Measurements from ENCODE around the gene GNA12. TPM values are rescaled to one million over a fixed set of nuclear protein-coding genes. Genes with fewer than 3 reads are reported as not detected.

Gene GNA12
- total RNA-seq, 6 experiments from 2014 or later = 10.3 to 32.1 (median 14.1) TPM

- no peak overlapping the region for H3K4me3 ChIP-seq
- H3K9me3 ChIP-seq = no peaks in the 10 kb centered on the region
- peaks cover 0 to 12% (median 2%) of the 10 kb centered on the region in 4 donors for H3K4me1 ChIP-seq
- no peaks in the 10 kb centered on the region for H3K27me3 ChIP-seq
- TF ChIP-seq CTCF (IDR thresholded peaks at IDR 0.05) (no peak), POLR2A (IDR thresholded peaks at IDR 0.05) (no peak)
- no peaks in the 10 kb centered on the region for H3K36me3 ChIP-seq
- ATAC-seq = no peak
- peak overlapping the region in 2 of 3 donors; percentile 25 to 44 for H3K27ac ChIP-seq
- no peak for DNase-seq
- intact Hi-C loops (cut with DNase I) = no loop called here
- 50% methylated on average over 1 of the region's 2 CpGs for WGBS (ENCODE audit: insufficient coverage, low coverage, low lambda C conversion rate, missing lambda C conversion rate)
Observed at GRCh38 chr7:2803342-2803692, 40.8 kb downstream of the GNA12 start.

GRCh38 chr7:2802504-2803341 lies 41.4 kb downstream of the GNA12 start:
- Histone ChIP-seq H3K4me3 (no peak overlapping the region), H3K27me3 (no peaks in the 10 kb centered on the region), H3K27ac (peak overlapping the region in 2 of 3 donors; percentile 25 to 44), H3K4me1 (peaks cover 0 to 12% (median 2%) of the 10 kb centered on the region in 4 donors), H3K36me3 (no peaks in the 10 kb centered on the region), H3K9me3 (no peaks in the 10 kb centered on the region)
- peak in 1 of 3 donors; percentile 43 for DNase-seq
- ATAC-seq = peak; percentile 31 to 56 (median 45)
- TF ChIP-seq POLR2A (IDR thresholded peaks at IDR 0.05) = no peak
- no peak for TF ChIP-seq CTCF (IDR thresholded peaks at IDR 0.05)
- WGBS (ENCODE audit: insufficient coverage, low coverage, low lambda C conversion rate, missing lambda C conversion rate) = 50% methylated on average over 20 of the region's 28 CpGs
- intact Hi-C loops (cut with DNase I) = no loop called here

- H3K27ac ChIP-seq = peak overlapping the region in 1 of 3 donors; percentile 25
- H3K4me1 ChIP-seq = peaks cover 0 to 12% (median 2%) of the 10 kb centered on the region in 4 donors
- H3K9me3 ChIP-seq = no peaks in the 10 kb centered on the region
- intact Hi-C loops (cut with DNase I) = no loop called here
- no peaks in the 10 kb centered on the region for H3K36me3 ChIP-seq
- no peaks in the 10 kb centered on the region for H3K27me3 ChIP-seq
- H3K4me3 ChIP-seq = no peak overlapping the region
- 55% methylated on average over 2 of the region's 2 CpGs for WGBS (ENCODE audit: insufficient coverage, low coverage, low lambda C conversion rate, missing lambda C conversion rate)
- no peak for DNase-seq
- no peak for TF ChIP-seq CTCF (IDR thresholded peaks at IDR 0.05)
- no peak for TF ChIP-seq POLR2A (IDR thresholded peaks at IDR 0.05)
- no peak for ATAC-seq
Observed at GRCh38 chr7:2802101-2802500, 42.0 kb downstream of the GNA12 start.

GRCh38 chr7:2800931-2801688 lies 43.0 kb downstream of the GNA12 start:
- TF ChIP-seq POLR2A (IDR thresholded peaks at IDR 0.05) (no peak), CTCF (IDR thresholded peaks at IDR 0.05) (no peak)
- no peaks in the 10 kb centered on the region for H3K36me3 ChIP-seq
- peaks cover 0 to 12% (median 2%) of the 10 kb centered on the region in 4 donors for H3K4me1 ChIP-seq
- 75% methylated on average over 7 of the region's 16 CpGs for whole genome bisulfite sequencing (ENCODE audit: insufficient coverage, low coverage, low lambda C conversion rate, missing lambda C conversion rate)
- no peak overlapping the region for H3K27ac ChIP-seq
- H3K4me3 ChIP-seq = no peak overlapping the region
- intact Hi-C loops (cut with DNase I) = no loop called here
- H3K27me3 ChIP-seq = no peaks in the 10 kb centered on the region
- DNase-seq (peak in 1 of 3 donors; percentile 38), ATAC-seq (no peak)
- H3K9me3 ChIP-seq = no peaks in the 10 kb centered on the region

Measured in right lobe of liver (tissue), 6 donors.